CD4-positive, alpha-beta T cell treated with Interleukin-17A for 4 hours (primary cell): ENCODE results near the gene LCN15.
"Not testable (repeated sequence)": the region's sequence is repeated elsewhere in the genome, so short reads cannot be mapped to it uniquely, and the experiment has no call there.

ENCODE experiments used
- DNase-seq: peaks from one replicate; pipeline ENCODE4 v3.0.0-alpha.2; 2020; ENCODE audit warnings: mixed read lengths

The LCN15 gene

GRCh38 chr9:136773386-136774044 is 9.2 kb upstream of the LCN15 start:
- peak; percentile 19 for DNase-seq

GRCh38 chr9:136771907-136772415 is 7.6 kb upstream of the LCN15 start:
- no peak for DNase-seq

- peak; percentile 61 for DNase-seq
These were observed 5.4 kb upstream of the LCN15 start for GRCh38 chr9:136769710-136770191.

- peak; percentile 40 for DNase-seq
These were observed 2.2 kb upstream of the LCN15 start for GRCh38 chr9:136766410-136767120.

GRCh38 chr9:136765745-136766409 is 1.6 kb upstream of the LCN15 start:
- DNase-seq: not testable (repeated sequence)

GRCh38 chr9:136765041-136765440 is 723 bp upstream of the LCN15 start:
- no peak for DNase-seq

- DNase-seq: no peak
These were observed 676 bp downstream of the LCN15 start for GRCh38 chr9:136763649-136764035.

GRCh38 chr9:136762915-136763648 is 1.2 kb downstream of the LCN15 start:
- DNase-seq: peak; percentile 63

GRCh38 chr9:136762221-136762691 is 2.1 kb downstream of the LCN15 start:
- DNase-seq: no peak

GRCh38 chr9:136761545-136761981 is 2.8 kb downstream of the LCN15 start:
- no peak for DNase-seq

- peak; percentile 23 for DNase-seq
These were observed 3.3 kb downstream of the LCN15 start for GRCh38 chr9:136760834-136761544.

GRCh38 chr9:136760424-136760823 is 3.9 kb downstream of the LCN15 start:
- DNase-seq: no peak

- DNase-seq: no peak
These were observed 4.6 kb downstream of the LCN15 start for GRCh38 chr9:136759436-136760325.

- no peak for DNase-seq
These were observed 5.3 kb downstream of the LCN15 start for GRCh38 chr9:136759001-136759400.

- no peak for DNase-seq
These were observed 6.6 kb downstream of the LCN15 start for GRCh38 chr9:136757751-136758140.

GRCh38 chr9:136757328-136757727 is 7.0 kb downstream of the LCN15 start:
- no peak for DNase-seq

GRCh38 chr9:136756836-136757235 is 7.5 kb downstream of the LCN15 start:
- no peak for DNase-seq

GRCh38 chr9:136756134-136756438 is 8.2 kb downstream of the LCN15 start:
- DNase-seq: no peak

- not testable (repeated sequence) for DNase-seq
These were observed 8.8 kb downstream of the LCN15 start for GRCh38 chr9:136755302-136756133.

GRCh38 chr9:136754626-136755301 is 9.6 kb downstream of the LCN15 start:
- no peak for DNase-seq
